Measurements from ENCODE around the gene CIDEC. TPM values are rescaled to one million over a fixed set of nuclear protein-coding genes. Genes with fewer than 3 reads are reported as not detected.

CIDEC gene
- total and polyA plus RNA-seq, 2 of the 8 experiments (the other 6 are each of a cell fraction or from before 2014, with no cell fraction given): not detected

- WGBS, 2 experiments (ENCODE audit: extremely low coverage in 1 of 2, insufficient coverage in 1 of 2, insufficient read length in 1 of 2, insufficient replicate concordance in 2 of 2, low coverage in 1 of 2, low lambda C conversion rate in 2 of 2, missing lambda C conversion rate in 1 of 2): 39% methylated on average over 2 of the region's 2 CpGs; no CpG with 5 or more reads in 1 of the 2 experiments
- no peaks in the 10 kb centered on the region; the same call in 1 of the 2 replicates for H3K23me2 ChIP-seq (ENCODE audit: low read depth, low read length)
- H4K91ac ChIP-seq (replicated peaks; ENCODE audit: insufficient read length, low read length): no peak overlapping the region
- H3K27me3 ChIP-seq (replicated peaks in 1 of 4; ENCODE audit: control insufficient read depth in 3 of 4, extremely low read depth in 1 of 4, insufficient read depth in 3 of 4, low read length in 3 of 4): no peaks in the 10 kb centered on the region; a peak in 1 of 7 replicates
- H3K9ac ChIP-seq (replicated peaks in 1 of 4; ENCODE audit: extremely low read depth in 1 of 4, low read depth in 3 of 4, low read length in 3 of 4): no peak overlapping the region
- DNase-seq (ENCODE audit: low read depth in 1 of 2, low spot score in 2 of 2): no peak
- no peak overlapping the region for H3K27ac ChIP-seq (ENCODE audit: low read depth, low read length)
- no peak overlapping the region for H3K23ac ChIP-seq (ENCODE audit: insufficient read length)
- CTCF ChIA-PET (ENCODE audit: partially characterized antibody): interaction anchor here (0.7 to 5.7 kb wide), 17 partner anchors 9 to 417 kb away, joined by 3 to 30 read pairs (median 4); partner anchors contain the start of gene TTLL3
- H3K4me2 ChIP-seq (ENCODE audit: insufficient read depth in 1 of 2, low read depth in 2 of 2, low read length in 2 of 2): no peak overlapping the region
- no peaks in the 10 kb centered on the region for H4K20me1 ChIP-seq (replicated peaks in 1 of 2; ENCODE audit: control insufficient read depth in 1 of 2, insufficient read depth in 2 of 2, low read length in 2 of 2)
- no peak overlapping the region for H2BK120ac ChIP-seq (replicated peaks; ENCODE audit: low read depth, low read length)
- H3K9me3 ChIP-seq (ENCODE audit: insufficient read depth in 2 of 2, low read depth in 1 of 2, low read length in 1 of 2): no peaks in the 10 kb centered on the region
- H3K4ac ChIP-seq (replicated peaks; ENCODE audit: insufficient read length, low read depth, low read length): no peak overlapping the region
- peak; percentile 60 for FAIRE-seq
- H3K79me2 ChIP-seq (ENCODE audit: control insufficient read depth in 1 of 2, insufficient read depth in 2 of 2, low read length in 2 of 2): no peaks in the 10 kb centered on the region
- POLR2A ChIA-PET (ENCODE audit: partially characterized antibody): interaction anchor here (1.0 to 2.5 kb wide), 2 partner anchors 12 to 112 kb away, joined by 3 to 9 read pairs; partner anchors contain the start of gene CRELD1
- H3K56ac ChIP-seq (replicated peaks; ENCODE audit: insufficient read length, low read depth, low read length): no peak overlapping the region
- H4K8ac ChIP-seq (ENCODE audit: extremely low read depth, insufficient read depth, low read length): no peak overlapping the region
- H2AK5ac ChIP-seq (ENCODE audit: low read depth, low read length): no peak overlapping the region
- H3K4me3 ChIP-seq (ENCODE audit: extremely low read depth in 1 of 4, insufficient read depth in 2 of 4, low read depth in 3 of 4, low read length in 4 of 4): no peak overlapping the region
- no peak overlapping the region for H3K14ac ChIP-seq (ENCODE audit: insufficient read length)
- H3K18ac ChIP-seq (ENCODE audit: extremely low read depth, low read length): no peak overlapping the region
- H2BK12ac ChIP-seq (ENCODE audit: low read depth, low read length): no peak overlapping the region
- H2BK5ac ChIP-seq (ENCODE audit: low read depth, low read length): no peak overlapping the region
- no peaks in the 10 kb centered on the region for H3K36me3 ChIP-seq (ENCODE audit: control insufficient read depth in 2 of 4, insufficient read depth in 4 of 4, low read length in 3 of 4)
- peak; percentile 58 to 64 for TF ChIP-seq RAD21 (IDR thresholded peaks at IDR 0.05 in 1 of 2, conservative IDR thresholded peaks at IDR 0.05 in 1 of 2; ENCODE audit: low read depth in 2 of 2, low read length in 2 of 2)
- TF ChIP-seq CTCF (IDR thresholded peaks at IDR 0.05; ENCODE audit: control extremely low read depth in 1 of 3, insufficient read depth in 1 of 3, low read depth in 1 of 3, low read length in 3 of 3): peak; percentile 34 to 66 (median 58)
- no peak for TF ChIP-seq TBP (IDR thresholded peaks at IDR 0.05; ENCODE audit: low read depth, low read length)
- no peaks in the 10 kb centered on the region for H3K79me1 ChIP-seq (ENCODE audit: low read depth, low read length)
- H2BK20ac ChIP-seq (ENCODE audit: low read length): no peak overlapping the region
- no peak overlapping the region for H2AFZ ChIP-seq (ENCODE audit: low read length)
- H3K4me1 ChIP-seq (replicated peaks in 1 of 4; ENCODE audit: control insufficient read depth in 3 of 4, insufficient read depth in 4 of 4, low read length in 3 of 4): peaks cover 0 to 5% (median 2%) of the 10 kb centered on the region in 4 experiments; a peak in 2 of 7 replicates
- H4K5ac ChIP-seq (ENCODE audit: insufficient read length, low read depth, low read length): no peak overlapping the region
- no peak overlapping the region for H2BK15ac ChIP-seq (ENCODE audit: low read length)
Measured at GRCh38 chr3:9820946-9821345, 59.1 kb downstream of the CIDEC start.

All from H1 (cell line).